ENCODE measurements around the gene MIS12. TPM values are rescaled to one million over a fixed set of nuclear protein-coding genes. Genes with fewer than 3 reads are reported as not detected.

Gene MIS12
- total and polyA plus RNA-seq, 9 of the 15 experiments (the other 6 are each of a cell fraction or from before 2014, with no cell fraction given) = 13.5 to 31.9 (median 25.5) TPM

DNA sequence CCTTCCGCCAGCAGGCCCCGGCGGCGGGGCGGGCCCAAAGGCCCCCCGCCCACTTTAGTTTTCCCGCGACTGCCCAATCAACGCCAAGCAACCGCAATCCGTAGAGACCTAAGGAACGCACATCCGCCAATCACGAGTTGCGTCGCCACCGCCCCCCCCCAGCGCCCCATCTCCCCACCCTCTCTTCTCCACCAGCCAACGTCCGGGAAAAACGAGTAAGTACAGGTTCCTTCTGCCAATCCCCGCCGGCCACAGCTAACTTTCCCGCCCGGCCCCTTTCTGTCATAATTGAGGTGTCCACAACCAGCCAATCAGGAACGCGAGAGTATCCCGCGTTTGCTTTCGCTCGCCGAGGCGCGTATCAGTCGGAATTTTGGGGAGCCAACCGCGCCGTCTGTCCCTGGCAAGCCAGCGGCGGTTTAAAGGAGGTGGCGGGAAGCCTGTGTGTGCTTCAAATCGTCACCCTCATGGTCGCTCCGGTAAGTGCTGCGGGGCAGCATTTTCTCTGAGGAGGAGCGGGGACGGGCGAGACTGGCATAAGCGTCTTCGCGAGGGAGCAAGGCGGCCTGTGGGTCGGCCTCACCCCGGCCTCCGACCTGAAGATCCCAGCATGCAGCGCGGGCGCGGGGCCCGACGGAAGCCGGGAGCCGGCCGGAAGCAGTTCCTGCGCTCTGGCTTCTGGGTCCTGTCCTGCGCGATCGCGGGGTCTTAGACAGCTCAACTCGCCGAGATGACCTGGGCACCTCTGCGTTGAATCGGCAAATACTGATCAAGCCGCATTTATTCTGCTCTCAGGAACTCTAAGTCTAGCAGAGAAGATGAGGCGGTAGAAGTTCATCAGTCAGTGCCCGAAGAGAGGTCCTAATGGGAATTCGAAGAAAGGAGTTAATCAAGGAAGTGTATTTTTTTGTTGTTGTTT lies at the start of gene MIS12 (continued):
- TF ChIP-seq KLF6 (CRISPR knock-in tag; IDR thresholded peaks at IDR 0.05; ENCODE audit: borderline replicate concordance) (no peak), RB1 (IDR thresholded peaks at IDR 0.05; ENCODE audit: low read depth) (peak; percentile 87), SIRT6 (IDR thresholded peaks at IDR 0.05; ENCODE audit: low read depth, low read length) (no peak), XRCC5 (IDR thresholded peaks at IDR 0.05; ENCODE audit: low read depth, low read length) (0 out of 2 replicates have a peak, but pooled peaks have one; percentile 66), NEUROD1 (IDR thresholded peaks at IDR 0.05; ENCODE audit: borderline replicate concordance, low read depth, low read length, partially characterized antibody) (peak; percentile 14), HNRNPLL (IDR thresholded peaks at IDR 0.05; ENCODE audit: low read depth, low read length, poor library complexity, severe bottlenecking) (peak; percentile 20), ZNF79 (CRISPR knock-in tag; IDR thresholded peaks at IDR 0.05; ENCODE audit: low read depth) (no peak), GTF2F1 (IDR thresholded peaks at IDR 0.05; ENCODE audit: low read depth, low read length) (peak; percentile 74), MTF1 (CRISPR knock-in tag; IDR thresholded peaks at IDR 0.05; ENCODE audit: borderline replicate concordance) (no peak), CCNT2 (IDR thresholded peaks at IDR 0.05; ENCODE audit: borderline replicate concordance, extremely low read depth, insufficient read length, low read depth, low read length) (peak; percentile 33), C11orf30 (IDR thresholded peaks at IDR 0.05; ENCODE audit: low read depth) (peak; percentile 86), NFYB (IDR thresholded peaks at IDR 0.05; ENCODE audit: extremely low read depth, insufficient read length) (peak; percentile 73), POLR2A (conservative IDR thresholded peaks at IDR 0.05) (peak; percentile 97), ID3 (CRISPR knock-in tag; IDR thresholded peaks at IDR 0.05) (no peak), ID3 (tag; IDR thresholded peaks at IDR 0.05) (peak; percentile 44; the same call in 1 of the 2 replicates), DIDO1 (tag; IDR thresholded peaks at IDR 0.05; ENCODE audit: low read depth) (0 out of 2 replicates have a peak, but pooled peaks have one; percentile 13), ARID2 (IDR thresholded peaks at IDR 0.05) (no peak), RBFOX2 (IDR thresholded peaks at IDR 0.05; ENCODE audit: low read depth, low read length) (peak; percentile 97), VEZF1 (CRISPR knock-in tag; IDR thresholded peaks at IDR 0.05) (peak; percentile 99), U2AF2 (optimal IDR thresholded peaks at IDR 0.05; ENCODE audit: low read depth, low read length) (no peak), CREB1 (IDR thresholded peaks at IDR 0.05) (peak; percentile 82), CREB1 (CRISPR knock-in tag; IDR thresholded peaks at IDR 0.05) (peak; percentile 76)
- TF ChIP-seq, protein P1, sequence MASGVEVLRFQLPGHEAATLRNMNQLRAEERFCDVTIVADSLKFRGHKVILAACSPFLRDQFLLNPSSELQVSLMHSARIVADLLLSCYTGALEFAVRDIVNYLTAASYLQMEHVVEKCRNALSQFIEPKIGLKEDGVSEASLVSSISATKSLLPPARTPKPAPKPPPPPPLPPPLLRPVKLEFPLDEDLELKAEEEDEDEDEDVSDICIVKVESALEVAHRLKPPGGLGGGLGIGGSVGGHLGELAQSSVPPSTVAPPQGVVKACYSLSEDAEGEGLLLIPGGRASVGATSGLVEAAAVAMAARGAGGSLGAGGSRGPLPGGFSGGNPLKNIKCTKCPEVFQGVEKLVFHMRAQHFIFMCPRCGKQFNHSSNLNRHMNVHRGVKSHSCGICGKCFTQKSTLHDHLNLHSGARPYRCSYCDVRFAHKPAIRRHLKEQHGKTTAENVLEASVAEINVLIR (CRISPR knock-in tag; IDR thresholded peaks at IDR 0.05) = peak; percentile 47
- TF ChIP-seq, protein P2, sequence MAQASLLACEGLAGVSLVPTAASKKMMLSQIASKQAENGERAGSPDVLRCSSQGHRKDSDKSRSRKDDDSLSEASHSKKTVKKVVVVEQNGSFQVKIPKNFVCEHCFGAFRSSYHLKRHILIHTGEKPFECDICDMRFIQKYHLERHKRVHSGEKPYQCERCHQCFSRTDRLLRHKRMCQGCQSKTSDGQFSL (CRISPR knock-in tag; IDR thresholded peaks at IDR 0.05) = peak; percentile 9; the same call in 1 of the 2 replicates
- TF ChIP-seq, protein P2 (tag; IDR thresholded peaks at IDR 0.05) = peak in 1 of 2 experiments; percentile 92; a peak in 2 of 4 replicates

All from K562 (cell line).